Stimulated activated CD4-positive, alpha-beta T cell treated with anti-CD3 and anti-CD28 coated beads, Interleukin-4, amount 100 ng/mL, for 48 hours (primary cell): ENCODE data around the gene PELI3.

ENCODE experiments used
- DNase-seq, 2 donors: peaks; one replicate each; pipeline ENCODE4 v3.0.0-alpha.2; 2020; ENCODE audit warnings: low read depth in 2 of 2

Gene PELI3

DNA sequence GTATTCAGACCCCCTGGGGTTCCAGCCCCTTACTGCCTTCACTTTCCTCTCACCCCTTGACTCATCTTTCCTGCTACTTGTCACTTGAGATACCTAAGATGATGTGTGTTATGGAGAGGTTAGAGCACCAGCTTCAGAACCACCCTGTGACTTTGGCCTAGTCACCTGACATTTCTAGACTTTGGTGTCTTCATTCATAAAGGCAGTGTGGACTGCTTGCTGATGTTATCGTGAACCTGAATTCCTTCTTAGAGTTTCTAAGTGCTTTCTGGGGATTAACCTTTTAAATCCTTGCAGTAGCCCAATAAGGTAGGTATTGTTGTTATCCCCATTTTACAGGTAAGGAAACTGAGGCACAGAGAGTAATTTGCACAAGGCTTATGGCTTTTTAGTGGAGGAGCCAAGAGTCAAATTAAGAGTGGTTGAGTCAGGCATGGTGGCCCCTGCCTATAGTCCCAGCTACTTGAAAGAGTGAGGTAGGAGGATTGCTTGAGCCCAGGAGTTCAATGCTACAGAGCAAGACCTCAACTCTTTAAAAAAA lies 38.6 kb downstream of the PELI3 start:
- DNase-seq, result no peak

DNA sequence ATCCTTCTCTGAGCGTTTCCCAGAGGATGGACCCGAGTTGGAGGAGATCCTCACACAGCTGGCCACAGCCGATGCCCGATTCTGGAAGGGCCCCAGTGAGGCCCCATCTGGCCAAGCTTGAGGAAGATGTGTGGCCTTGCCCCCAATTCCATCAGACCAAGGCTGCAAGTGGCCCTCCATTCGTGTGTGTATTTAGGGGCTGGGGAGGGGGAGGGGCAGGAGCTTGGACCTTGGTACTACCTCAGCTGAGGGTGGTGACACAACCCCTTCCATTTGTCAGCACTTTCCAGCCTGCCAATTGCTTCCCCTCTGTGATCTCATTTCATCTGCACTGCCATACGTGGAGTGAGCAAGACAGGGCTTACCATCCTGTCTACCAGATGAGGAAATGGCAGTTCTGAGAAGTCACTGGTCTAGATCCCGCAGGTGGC lies 42.4 kb downstream of the PELI3 start:
- DNase-seq, result no peak

DNA sequence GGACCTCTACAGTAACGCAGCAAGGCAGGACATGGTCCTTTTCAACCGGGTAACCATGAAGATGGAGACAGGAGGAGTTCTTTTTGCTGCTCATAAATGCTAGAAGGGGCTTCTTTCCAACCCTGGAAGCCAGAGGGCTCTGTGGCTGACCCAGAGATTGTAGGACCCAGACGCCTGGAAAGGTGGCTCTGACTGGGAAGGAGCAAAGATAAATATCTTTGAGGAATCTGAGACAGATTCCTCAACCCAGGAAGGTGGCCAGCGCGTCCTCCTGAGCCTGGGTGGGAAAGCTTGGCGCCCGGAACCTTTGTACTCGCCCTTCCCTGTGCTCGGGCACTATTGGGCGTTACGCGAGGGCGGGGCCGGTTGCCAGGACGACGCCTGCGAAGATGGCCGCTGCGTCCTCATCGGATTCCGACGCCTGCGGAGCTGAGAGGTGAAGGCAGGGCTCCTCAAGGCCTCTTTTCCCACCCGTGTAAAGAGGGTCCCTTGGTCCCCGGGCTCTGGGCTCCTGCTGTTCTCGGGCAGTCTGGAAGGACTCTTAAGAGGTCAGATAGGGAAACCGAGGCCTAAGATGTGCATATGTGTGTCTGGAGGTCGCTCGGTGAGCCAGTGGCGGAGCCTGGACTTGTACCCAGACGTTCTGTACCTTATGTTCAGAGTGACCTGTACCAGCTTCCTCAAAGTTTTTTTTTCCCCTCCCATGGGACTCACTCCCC lies 43.7 kb downstream of the PELI3 start, which contains the start of gene BBS1:
Gene BBS1, plus strand, starts transcription at position 365 of the 719 bp plus-strand sequence. Its CDS starts 25 bp downstream, at position 390.
- DNase-seq, result peak; percentile 78 to 80

DNA sequence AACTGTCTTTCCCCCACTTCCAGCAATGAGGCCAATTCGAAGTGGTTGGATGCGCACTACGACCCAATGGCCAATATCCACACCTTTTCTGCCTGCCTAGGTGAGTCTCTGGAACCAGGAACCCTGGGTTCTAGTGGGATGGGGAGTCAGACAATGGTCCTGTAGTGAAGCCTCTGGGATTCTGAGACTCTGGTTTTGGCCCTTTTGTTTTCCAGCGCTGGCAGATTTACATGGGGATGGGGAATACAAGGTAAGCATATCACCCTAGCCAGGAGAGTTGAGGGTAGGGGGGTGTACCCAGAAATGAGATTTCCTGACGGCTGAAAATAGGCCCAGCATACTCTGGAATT lies 44.3 kb downstream of the PELI3 start:
- DNase-seq, result no peak

DNA sequence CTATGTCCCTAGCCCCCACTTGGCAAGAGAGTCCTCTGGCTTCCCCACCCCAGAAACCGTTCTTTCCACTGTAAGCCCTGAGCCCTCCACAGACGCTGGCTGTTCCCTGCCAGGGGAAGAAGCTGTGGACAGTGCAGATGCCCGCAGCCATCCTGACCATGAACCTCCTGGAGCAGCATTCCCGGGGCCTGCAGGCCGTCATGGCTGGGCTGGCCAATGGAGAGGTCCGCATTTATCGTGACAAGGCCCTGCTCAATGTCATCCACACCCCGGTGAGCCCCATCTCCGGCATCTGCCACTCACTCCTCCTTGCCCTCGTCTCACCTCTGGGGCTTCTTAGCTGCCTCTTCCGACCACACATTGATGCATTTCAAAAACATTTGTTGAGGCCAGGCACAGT lies 56.9 kb downstream of the PELI3 start:
- no peak for DNase-seq

DNA sequence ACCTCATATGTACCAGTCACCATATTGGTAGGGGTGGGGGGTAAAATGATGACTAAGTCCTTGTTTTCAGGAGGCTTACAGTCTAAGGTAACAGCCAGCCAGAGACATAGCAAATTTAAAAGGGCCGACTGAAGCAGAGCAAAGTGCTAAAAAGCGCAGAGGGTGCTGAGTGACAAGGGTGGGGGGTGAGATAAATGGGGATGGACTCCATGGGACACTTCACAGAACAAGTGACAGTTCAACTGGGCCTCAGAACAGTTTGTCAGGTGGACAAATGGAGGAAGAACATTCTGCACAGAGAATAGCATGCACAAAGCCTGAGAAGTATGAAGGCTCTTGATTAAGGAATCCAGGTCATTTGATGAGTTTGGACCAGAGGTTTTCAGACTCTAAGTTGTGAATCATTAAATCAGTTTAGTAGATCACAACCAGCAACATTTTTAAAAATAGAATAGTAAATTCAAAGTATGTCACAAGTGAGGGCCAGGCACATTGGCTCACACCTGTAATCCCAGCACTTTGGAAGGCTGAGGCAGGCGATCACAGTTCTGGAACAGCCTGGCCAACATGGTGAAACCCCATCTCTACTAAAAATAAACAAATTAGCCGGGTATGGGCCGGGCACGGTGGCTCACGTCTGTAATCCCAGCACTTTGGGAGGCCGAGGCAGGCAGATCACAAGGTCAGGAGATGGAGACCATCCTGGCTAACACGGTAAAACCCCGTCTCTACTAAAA lies 57.8 kb downstream of the PELI3 start:
- no peak for DNase-seq
